ENCODE data around the gene TSHZ2.

Gene TSHZ2

DNA sequence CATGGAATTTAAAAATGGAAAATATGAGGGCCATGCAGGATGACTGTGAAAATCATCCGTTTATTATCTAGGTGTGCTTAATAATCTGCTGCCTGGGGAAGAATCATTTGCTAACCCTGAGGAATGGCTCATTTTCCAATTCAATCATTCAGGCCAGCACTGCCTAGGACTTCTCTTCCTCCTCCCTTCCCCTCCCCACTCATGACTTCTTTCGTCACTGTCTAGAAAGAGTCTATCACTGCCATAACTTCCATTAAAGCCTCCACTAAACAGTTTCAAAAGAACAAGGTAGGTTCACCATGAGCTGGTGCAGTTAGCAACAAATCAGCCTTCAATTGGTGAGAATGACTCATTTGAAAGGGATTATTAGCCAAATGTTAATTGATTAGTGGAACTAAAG lies 43.9 kb downstream of the TSHZ2 start:
- Histone ChIP-seq H3K36me3 (replicated peaks; ENCODE audit: low read depth, low read length) (peaks cover 7% of the 10 kb centered on the region), H3K79me2 (ENCODE audit: low read length) (no peaks in the 10 kb centered on the region), H3K27ac (ENCODE audit: low read length) (no peak overlapping the region), H3K4me1 (ENCODE audit: low read length) (peaks cover 13% of the 10 kb centered on the region), H4K20me1 (ENCODE audit: insufficient read depth, low read length) (no peaks in the 10 kb centered on the region), H3K9ac (ENCODE audit: low read length) (no peak overlapping the region), H3K9me3 (ENCODE audit: insufficient read depth, low read length) (no peaks in the 10 kb centered on the region), H3K4me3 (ENCODE audit: low read length) (no peak overlapping the region), H3K27me3 (ENCODE audit: low read depth, low read length) (no peaks in the 10 kb centered on the region), H2AFZ (ENCODE audit: low read depth, low read length) (no peak overlapping the region), H3K4me2 (ENCODE audit: low read length) (no peak overlapping the region)
- TF ChIP-seq EZH2phosphoT487 (IDR thresholded peaks at IDR 0.05; ENCODE audit: low read depth), result no peak
- TF ChIP-seq, protein P1, sequence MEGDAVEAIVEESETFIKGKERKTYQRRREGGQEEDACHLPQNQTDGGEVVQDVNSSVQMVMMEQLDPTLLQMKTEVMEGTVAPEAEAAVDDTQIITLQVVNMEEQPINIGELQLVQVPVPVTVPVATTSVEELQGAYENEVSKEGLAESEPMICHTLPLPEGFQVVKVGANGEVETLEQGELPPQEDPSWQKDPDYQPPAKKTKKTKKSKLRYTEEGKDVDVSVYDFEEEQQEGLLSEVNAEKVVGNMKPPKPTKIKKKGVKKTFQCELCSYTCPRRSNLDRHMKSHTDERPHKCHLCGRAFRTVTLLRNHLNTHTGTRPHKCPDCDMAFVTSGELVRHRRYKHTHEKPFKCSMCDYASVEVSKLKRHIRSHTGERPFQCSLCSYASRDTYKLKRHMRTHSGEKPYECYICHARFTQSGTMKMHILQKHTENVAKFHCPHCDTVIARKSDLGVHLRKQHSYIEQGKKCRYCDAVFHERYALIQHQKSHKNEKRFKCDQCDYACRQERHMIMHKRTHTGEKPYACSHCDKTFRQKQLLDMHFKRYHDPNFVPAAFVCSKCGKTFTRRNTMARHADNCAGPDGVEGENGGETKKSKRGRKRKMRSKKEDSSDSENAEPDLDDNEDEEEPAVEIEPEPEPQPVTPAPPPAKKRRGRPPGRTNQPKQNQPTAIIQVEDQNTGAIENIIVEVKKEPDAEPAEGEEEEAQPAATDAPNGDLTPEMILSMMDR (IDR thresholded peaks at IDR 0.05; ENCODE audit: low read depth, low read length), result no peak

DNA sequence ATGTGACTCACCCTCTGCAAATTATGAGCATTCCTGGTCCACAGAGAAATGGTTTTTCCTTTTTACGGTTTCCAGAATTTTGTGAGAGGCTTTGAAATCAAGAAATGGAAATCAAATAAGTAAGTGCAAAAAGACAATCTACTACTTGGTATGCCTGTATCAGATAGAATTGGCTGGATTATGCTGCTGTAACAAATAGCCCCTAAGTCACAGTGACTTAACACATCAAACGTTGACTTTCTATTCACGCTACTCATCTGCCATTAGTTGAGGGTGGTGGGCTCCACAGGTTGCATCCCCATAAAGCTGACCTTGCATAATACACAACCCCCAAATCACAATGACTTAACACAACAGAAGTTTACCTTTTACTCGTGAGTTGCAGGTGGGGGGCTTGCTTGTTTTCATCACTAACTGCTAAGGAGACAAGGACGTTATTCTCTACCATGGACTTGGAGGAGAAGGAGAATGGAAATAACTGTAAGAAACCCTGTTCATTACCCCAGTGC lies 44.4 kb downstream of the TSHZ2 start:
- H3K9ac ChIP-seq (ENCODE audit: low read length), result no peak overlapping the region
- no peak for TF ChIP-seq EZH2phosphoT487 (IDR thresholded peaks at IDR 0.05; ENCODE audit: low read depth)
- H3K4me1 ChIP-seq (ENCODE audit: low read length), result peaks cover 13% of the 10 kb centered on the region
- H4K20me1 ChIP-seq (ENCODE audit: insufficient read depth, low read length), result no peaks in the 10 kb centered on the region
- H3K4me2 ChIP-seq (ENCODE audit: low read length), result no peak overlapping the region
- no peak overlapping the region for H2AFZ ChIP-seq (ENCODE audit: low read depth, low read length)
- H3K9me3 ChIP-seq (ENCODE audit: insufficient read depth, low read length), result no peaks in the 10 kb centered on the region
- peaks cover 7% of the 10 kb centered on the region for H3K36me3 ChIP-seq (replicated peaks; ENCODE audit: low read depth, low read length)
- H3K79me2 ChIP-seq (ENCODE audit: low read length), result no peaks in the 10 kb centered on the region
- H3K4me3 ChIP-seq (ENCODE audit: low read length), result no peak overlapping the region
- no peak overlapping the region for H3K27ac ChIP-seq (ENCODE audit: low read length)
- no peaks in the 10 kb centered on the region for H3K27me3 ChIP-seq (ENCODE audit: low read depth, low read length)

DNA sequence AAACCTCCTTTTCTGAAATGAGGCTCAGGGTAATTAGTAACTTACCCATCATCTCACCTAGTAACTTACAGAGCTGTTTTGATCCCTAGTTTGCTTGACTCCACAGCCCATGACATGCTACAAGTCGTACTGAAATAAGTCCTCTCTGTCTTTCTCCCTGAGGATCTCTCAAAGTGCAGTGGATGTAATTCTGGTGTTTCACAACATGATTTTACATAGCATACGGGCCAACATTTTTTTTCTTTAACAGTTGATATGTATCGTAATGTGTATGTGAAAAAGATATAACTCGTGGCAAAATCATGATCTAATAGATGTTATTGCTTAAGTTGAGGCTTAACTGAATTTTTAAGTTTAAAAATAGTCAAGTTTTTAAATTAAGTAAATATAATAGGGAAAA lies 45.0 kb downstream of the TSHZ2 start:
- no peak overlapping the region for H3K9ac ChIP-seq (ENCODE audit: low read length)
- peaks cover 20% of the 10 kb centered on the region for H3K4me1 ChIP-seq (ENCODE audit: low read length)
- no peak overlapping the region for H3K27ac ChIP-seq (ENCODE audit: low read length)
- H3K4me2 ChIP-seq (ENCODE audit: low read length), result no peak overlapping the region
- H4K20me1 ChIP-seq (ENCODE audit: insufficient read depth, low read length), result no peaks in the 10 kb centered on the region
- H3K9me3 ChIP-seq (ENCODE audit: insufficient read depth, low read length), result no peaks in the 10 kb centered on the region
- no peak overlapping the region for H3K4me3 ChIP-seq (ENCODE audit: low read length)
- H3K27me3 ChIP-seq (ENCODE audit: low read depth, low read length), result no peaks in the 10 kb centered on the region
- no peak overlapping the region for H2AFZ ChIP-seq (ENCODE audit: low read depth, low read length)
- TF ChIP-seq, protein P1 (IDR thresholded peaks at IDR 0.05; ENCODE audit: low read depth, low read length), result no peak
- no peak for TF ChIP-seq EZH2phosphoT487 (IDR thresholded peaks at IDR 0.05; ENCODE audit: low read depth)
- no peaks in the 10 kb centered on the region for H3K79me2 ChIP-seq (ENCODE audit: low read length)
- peaks cover 7% of the 10 kb centered on the region for H3K36me3 ChIP-seq (replicated peaks; ENCODE audit: low read depth, low read length)

DNA sequence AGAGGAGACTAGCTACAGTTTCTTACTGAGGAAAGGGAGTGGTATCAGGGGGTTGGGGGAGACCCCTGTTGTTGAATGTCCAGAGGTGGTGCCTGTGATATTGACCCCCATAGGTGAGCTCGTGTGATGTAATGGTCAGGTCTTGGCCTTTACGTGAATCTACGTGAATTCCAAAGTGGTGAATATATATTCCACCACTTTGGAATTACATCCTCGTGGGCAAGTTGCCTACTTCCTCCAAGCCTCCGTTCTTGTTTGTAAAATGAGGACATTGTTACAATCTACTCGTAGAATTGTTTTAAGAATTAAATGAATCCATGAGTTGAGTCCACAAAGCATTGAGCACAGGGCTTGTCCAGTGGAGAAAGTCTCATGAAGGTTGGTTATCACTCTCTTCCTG lies 47.3 kb downstream of the TSHZ2 start:
- TF ChIP-seq EZH2phosphoT487 (IDR thresholded peaks at IDR 0.05; ENCODE audit: low read depth), result no peak
- TF ChIP-seq, protein P1 (IDR thresholded peaks at IDR 0.05; ENCODE audit: low read depth, low read length), result no peak
- no peaks in the 10 kb centered on the region for H3K9me3 ChIP-seq (ENCODE audit: insufficient read depth, low read length)
- no peak overlapping the region for H3K4me3 ChIP-seq (ENCODE audit: low read length)
- H3K79me2 ChIP-seq (ENCODE audit: low read length), result no peaks in the 10 kb centered on the region
- no peaks in the 10 kb centered on the region for H3K36me3 ChIP-seq (replicated peaks; ENCODE audit: low read depth, low read length)
- no peak overlapping the region for H3K27ac ChIP-seq (ENCODE audit: low read length)
- H3K9ac ChIP-seq (ENCODE audit: low read length), result no peak overlapping the region
- no peaks in the 10 kb centered on the region for H3K27me3 ChIP-seq (ENCODE audit: low read depth, low read length)
- no peak overlapping the region for H2AFZ ChIP-seq (ENCODE audit: low read depth, low read length)
- H3K4me1 ChIP-seq (ENCODE audit: low read length), result peaks cover 8% of the 10 kb centered on the region
- H3K4me2 ChIP-seq (ENCODE audit: low read length), result no peak overlapping the region
- H4K20me1 ChIP-seq (ENCODE audit: insufficient read depth, low read length), result no peaks in the 10 kb centered on the region
